Activated T-cell treated with anti-CD3 and anti-CD28 coated beads for 4 hours (primary cell): ENCODE results near the gene ILK.
A peak's percentile ranks its signal among the peaks of the same experiment; 100 is the strongest.

ENCODE experiments used
- DNase-seq: peaks from one replicate; pipeline ENCODE4 v3.0.0-alpha.2; 2020

The ILK gene

GRCh38 chr11:6603287-6604080 is at the start of gene ILK, which contains the start of gene RRP8:
Gene ILK (plus strand): TSS chr11:6603774. CDS start chr11:6604272, 498 bp downstream.
Gene RRP8 (minus strand): TSS chr11:6603616. CDS start chr11:6603502, 114 bp downstream.
- DNase-seq = peak; percentile 70

- DNase-seq = no peak
Observed at GRCh38 chr11:6554828-6555706, 48.5 kb upstream of the ILK start.

- no peak for DNase-seq
Observed at GRCh38 chr11:6556139-6556949, 47.2 kb upstream of the ILK start.

GRCh38 chr11:6557063-6557462 is 46.5 kb upstream of the ILK start:
- DNase-seq = no peak

- DNase-seq = no peak
Observed at GRCh38 chr11:6557761-6558674, 45.6 kb upstream of the ILK start.

- no peak for DNase-seq
Observed at GRCh38 chr11:6559369-6559768, 44.2 kb upstream of the ILK start.

GRCh38 chr11:6561288-6561687 is 42.3 kb upstream of the ILK start:
- no peak for DNase-seq

GRCh38 chr11:6563121-6563619 is 40.4 kb upstream of the ILK start:
- no peak for DNase-seq

- DNase-seq = no peak
Observed at GRCh38 chr11:6563667-6564066, 39.9 kb upstream of the ILK start.

- no peak for DNase-seq
Observed at GRCh38 chr11:6565325-6565724, 38.2 kb upstream of the ILK start.

GRCh38 chr11:6565988-6566703 is 37.4 kb upstream of the ILK start:
- no peak for DNase-seq

GRCh38 chr11:6566704-6567370 is 36.7 kb upstream of the ILK start:
- DNase-seq = no peak

- DNase-seq = no peak
Observed at GRCh38 chr11:6567371-6567745, 36.2 kb upstream of the ILK start.

GRCh38 chr11:6568191-6568918 is 35.2 kb upstream of the ILK start:
- no peak for DNase-seq

GRCh38 chr11:6569706-6570105 is 33.9 kb upstream of the ILK start:
- DNase-seq = no peak

GRCh38 chr11:6570691-6571427 is 32.7 kb upstream of the ILK start:
- no peak for DNase-seq

GRCh38 chr11:6571434-6572008 is 32.1 kb upstream of the ILK start:
- DNase-seq = no peak

GRCh38 chr11:6572215-6572614 is 31.4 kb upstream of the ILK start:
- DNase-seq = no peak
